ENCODE data around the gene ARTN. TPM values are rescaled to one million over a fixed set of nuclear protein-coding genes. Genes with fewer than 3 reads are reported as not detected.

The ARTN gene, protein sequence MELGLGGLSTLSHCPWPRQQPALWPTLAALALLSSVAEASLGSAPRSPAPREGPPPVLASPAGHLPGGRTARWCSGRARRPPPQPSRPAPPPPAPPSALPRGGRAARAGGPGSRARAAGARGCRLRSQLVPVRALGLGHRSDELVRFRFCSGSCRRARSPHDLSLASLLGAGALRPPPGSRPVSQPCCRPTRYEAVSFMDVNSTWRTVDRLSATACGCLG
- not detected for total RNA-seq

DNA sequence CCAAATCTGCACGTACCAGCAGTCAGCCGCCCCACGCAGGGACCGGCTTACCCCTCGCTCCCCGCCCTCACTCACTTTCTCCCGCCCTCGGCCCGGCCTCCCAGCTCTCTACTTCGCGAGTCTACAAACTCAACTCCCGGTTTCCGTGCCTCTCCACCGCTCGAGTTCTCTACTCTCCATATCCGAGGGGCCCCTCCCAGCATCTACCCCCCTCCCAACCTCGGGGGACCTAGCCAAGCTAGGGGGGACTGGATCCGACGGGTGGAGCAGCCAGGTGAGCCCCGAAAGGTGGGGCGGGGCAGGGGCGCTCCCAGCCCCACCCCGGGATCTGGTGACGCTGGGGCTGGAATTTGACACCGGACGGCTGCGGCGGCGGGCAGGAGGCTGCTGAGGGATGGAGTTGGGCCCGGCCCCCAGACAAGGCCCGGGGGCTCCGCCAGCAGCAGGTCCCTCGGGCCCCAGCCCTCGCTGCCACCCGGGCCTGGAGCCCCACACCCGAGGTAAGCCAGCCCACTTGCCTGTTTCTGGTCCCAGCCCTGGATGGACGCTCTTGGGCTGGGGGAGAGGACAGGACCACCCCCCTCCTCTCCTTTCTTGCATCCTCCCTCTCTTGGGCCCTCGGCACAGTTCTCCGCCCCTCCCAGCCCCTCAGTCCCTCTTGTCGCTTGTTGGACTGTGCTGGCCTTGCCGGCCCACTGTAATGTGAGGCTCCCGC is at the start of gene ARTN:
ARTN (plus strand) TSS at position 416 of the 715 bp plus-strand sequence. CDS start 1,856 bp downstream, outside the sequence.
- Histone ChIP-seq H3K4me3 (ENCODE audit: low read length) (no peak within 1 kb of the TSS), H3K9me3 (ENCODE audit: low read depth, low read length) (no peaks in the 10 kb centered on the region), H3K4me1 (ENCODE audit: insufficient read depth, low read length) (peaks cover 30% of the 10 kb centered on the region), H3K27me3 (ENCODE audit: insufficient read depth, low read length) (peaks cover 16% of the 10 kb centered on the region)

GRCh38 chr1:43885279-43885801 is 48.3 kb upstream of the ARTN start:
- Histone ChIP-seq H3K4me3 (ENCODE audit: low read length) (no peak overlapping the region), H3K9me3 (ENCODE audit: low read depth, low read length) (no peaks in the 10 kb centered on the region), H3K4me1 (ENCODE audit: insufficient read depth, low read length) (no peaks in the 10 kb centered on the region), H3K27me3 (ENCODE audit: insufficient read depth, low read length) (no peaks in the 10 kb centered on the region)

DNA sequence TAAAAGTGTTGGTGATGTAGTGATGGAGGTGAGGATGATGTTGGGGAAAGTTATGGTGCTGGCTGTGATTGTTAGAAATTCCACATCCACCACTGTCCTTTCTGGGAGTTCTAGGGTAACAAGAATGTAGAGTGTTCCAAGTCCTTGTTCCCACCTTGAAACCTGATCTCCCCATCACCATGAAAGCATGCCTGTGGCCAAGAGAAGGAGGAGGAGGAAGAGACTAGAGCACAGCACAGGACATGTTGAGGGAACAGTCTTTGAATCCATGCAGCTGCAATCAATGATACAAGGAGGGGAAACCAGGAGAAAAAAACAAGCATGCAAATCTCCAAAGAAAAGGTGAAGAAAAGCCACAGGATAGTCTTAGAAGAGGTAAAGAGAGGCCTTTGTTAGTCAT is 45.9 kb upstream of the ARTN start:
- no peaks in the 10 kb centered on the region for H3K4me1 ChIP-seq (ENCODE audit: insufficient read depth, low read length)
- H3K9me3 ChIP-seq (ENCODE audit: low read depth, low read length) = no peaks in the 10 kb centered on the region
- H3K4me3 ChIP-seq (ENCODE audit: low read length) = no peak overlapping the region
- no peaks in the 10 kb centered on the region for H3K27me3 ChIP-seq (ENCODE audit: insufficient read depth, low read length)

GRCh38 chr1:43890815-43891214 is 42.8 kb upstream of the ARTN start:
- Histone ChIP-seq H3K9me3 (ENCODE audit: low read depth, low read length) (no peaks in the 10 kb centered on the region), H3K4me3 (ENCODE audit: low read length) (no peak overlapping the region), H3K4me1 (ENCODE audit: insufficient read depth, low read length) (no peaks in the 10 kb centered on the region), H3K27me3 (ENCODE audit: insufficient read depth, low read length) (no peaks in the 10 kb centered on the region)

GRCh38 chr1:43893006-43893405 is 40.6 kb upstream of the ARTN start:
- no peak overlapping the region for H3K4me3 ChIP-seq (ENCODE audit: low read length)
- no peaks in the 10 kb centered on the region for H3K27me3 ChIP-seq (ENCODE audit: insufficient read depth, low read length)
- H3K4me1 ChIP-seq (ENCODE audit: insufficient read depth, low read length) = no peaks in the 10 kb centered on the region
- no peaks in the 10 kb centered on the region for H3K9me3 ChIP-seq (ENCODE audit: low read depth, low read length)

DNA sequence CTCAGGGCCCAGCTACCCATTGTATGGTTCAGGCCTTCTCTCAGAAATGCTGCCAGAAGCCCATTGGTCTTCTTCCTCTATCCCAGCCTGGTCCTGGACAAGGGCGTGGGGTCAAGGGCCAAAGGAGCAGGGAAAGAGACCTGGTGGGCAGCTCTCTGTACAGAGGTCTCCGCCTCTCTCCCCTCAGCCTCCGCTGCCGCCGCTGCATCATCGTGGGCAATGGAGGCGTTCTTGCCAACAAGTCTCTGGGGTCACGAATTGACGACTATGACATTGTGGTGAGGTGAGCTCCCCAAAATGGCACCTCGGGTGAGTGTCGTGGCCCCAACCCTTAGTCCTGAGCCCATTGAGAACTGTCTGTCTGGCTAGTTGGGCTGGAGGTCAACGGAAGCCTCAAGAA is 34.6 kb upstream of the ARTN start:
- Histone ChIP-seq H3K27me3 (ENCODE audit: insufficient read depth, low read length) (no peaks in the 10 kb centered on the region), H3K9me3 (ENCODE audit: low read depth, low read length) (no peaks in the 10 kb centered on the region), H3K4me3 (ENCODE audit: low read length) (no peak overlapping the region), H3K4me1 (ENCODE audit: insufficient read depth, low read length) (no peaks in the 10 kb centered on the region)

DNA sequence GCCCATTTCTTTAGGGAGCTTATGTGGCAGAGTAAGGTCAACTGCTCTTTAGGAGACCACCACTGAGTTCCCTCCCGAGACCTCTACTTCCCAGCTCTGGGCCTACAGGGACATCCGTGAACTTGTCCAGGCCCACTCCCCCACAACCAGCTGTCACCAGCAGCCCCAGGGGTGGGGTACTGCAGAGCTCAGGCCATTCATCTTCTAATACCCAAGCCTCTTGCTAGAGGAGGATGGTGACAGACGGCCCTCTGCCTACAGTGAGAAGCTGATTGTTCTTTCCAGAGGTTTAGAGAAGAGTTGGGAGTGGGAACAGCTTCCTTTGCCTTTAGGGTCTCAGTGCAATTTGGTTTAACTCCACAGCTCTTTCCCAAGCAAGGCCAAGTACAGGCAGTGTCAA is 33.2 kb upstream of the ARTN start:
- no peak overlapping the region for H3K4me3 ChIP-seq (ENCODE audit: low read length)
- no peaks in the 10 kb centered on the region for H3K4me1 ChIP-seq (ENCODE audit: insufficient read depth, low read length)
- no peaks in the 10 kb centered on the region for H3K27me3 ChIP-seq (ENCODE audit: insufficient read depth, low read length)
- no peaks in the 10 kb centered on the region for H3K9me3 ChIP-seq (ENCODE audit: low read depth, low read length)

DNA sequence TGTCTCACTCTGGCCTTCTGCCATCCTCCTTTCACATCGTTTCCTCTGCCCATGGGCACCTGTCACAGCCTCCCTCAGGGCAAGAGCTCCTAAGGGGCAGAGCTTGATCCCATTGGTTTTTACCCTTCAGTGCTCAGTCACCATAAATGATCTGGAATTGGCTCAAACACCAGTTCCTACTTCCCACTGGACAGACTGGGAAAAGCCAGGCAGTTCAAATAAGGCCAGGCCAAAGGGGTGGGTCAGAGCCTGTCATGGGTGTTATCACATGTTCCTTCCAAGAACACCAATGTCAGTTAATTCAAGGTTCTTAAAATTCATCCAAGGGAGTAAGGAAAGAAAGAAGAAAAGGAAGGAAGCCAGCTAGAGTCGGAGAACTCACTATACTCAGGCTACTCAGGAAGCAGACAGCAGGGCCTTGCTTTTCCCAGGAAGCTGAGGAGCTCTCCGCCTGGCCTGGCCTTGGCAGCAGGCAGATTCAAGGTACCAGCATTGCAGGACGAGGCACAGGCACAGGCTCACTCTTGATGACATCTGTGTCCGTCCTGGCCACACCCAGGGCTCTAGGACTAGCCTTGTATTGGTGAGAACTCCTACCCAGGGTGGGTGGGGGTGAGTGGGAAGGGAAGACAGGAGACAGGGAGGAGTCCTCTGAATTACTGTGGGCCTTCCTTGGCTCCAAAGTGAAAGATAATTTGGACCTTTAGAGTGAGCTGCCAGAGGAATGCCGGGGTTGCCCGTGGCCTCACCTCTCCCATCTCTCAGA is 32.2 kb upstream of the ARTN start:
- no peaks in the 10 kb centered on the region for H3K4me1 ChIP-seq (ENCODE audit: insufficient read depth, low read length)
- H3K4me3 ChIP-seq (ENCODE audit: low read length) = no peak overlapping the region
- no peaks in the 10 kb centered on the region for H3K9me3 ChIP-seq (ENCODE audit: low read depth, low read length)
- H3K27me3 ChIP-seq (ENCODE audit: insufficient read depth, low read length) = no peaks in the 10 kb centered on the region

DNA sequence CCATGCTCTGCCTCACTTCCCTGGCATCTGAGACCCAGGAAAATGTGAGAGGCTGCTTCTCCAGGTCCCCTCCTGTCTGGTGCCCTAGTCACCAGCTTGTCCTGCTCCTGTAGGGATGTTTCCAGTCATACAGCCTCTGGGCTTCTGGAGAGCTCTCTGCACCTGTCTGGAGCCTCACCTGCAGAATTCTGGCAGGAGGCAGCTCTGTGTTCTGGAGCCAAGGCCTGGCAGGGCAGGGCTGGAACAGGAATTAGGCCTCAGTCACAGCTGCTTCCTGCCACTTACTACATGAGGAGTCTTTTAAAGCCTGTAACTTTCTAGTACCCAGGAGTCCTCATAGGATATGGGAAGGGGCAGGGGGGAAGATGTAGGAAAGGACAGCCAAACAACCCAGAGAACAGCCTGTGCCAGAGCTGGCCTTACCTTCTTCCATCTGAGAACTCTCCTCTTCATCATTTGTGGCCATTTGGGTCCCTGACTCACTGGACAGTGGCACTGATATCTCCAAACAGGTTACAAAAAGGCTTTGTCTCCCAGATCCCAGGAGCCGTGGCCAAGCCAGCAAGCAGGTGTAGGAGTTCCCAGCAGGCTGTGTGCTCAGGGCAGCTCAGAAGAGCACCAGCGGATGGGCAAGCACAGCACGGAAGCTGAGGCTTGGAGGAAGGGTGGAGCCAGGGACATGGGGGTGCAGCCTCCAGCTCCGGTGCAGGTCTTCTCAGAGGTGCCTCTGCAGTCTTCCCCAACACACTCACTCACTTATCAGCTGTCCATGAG is 31.4 kb upstream of the ARTN start:
- no peak overlapping the region for H3K4me3 ChIP-seq (ENCODE audit: low read length)
- no peaks in the 10 kb centered on the region for H3K9me3 ChIP-seq (ENCODE audit: low read depth, low read length)
- H3K4me1 ChIP-seq (ENCODE audit: insufficient read depth, low read length) = no peaks in the 10 kb centered on the region
- no peaks in the 10 kb centered on the region for H3K27me3 ChIP-seq (ENCODE audit: insufficient read depth, low read length)

- Histone ChIP-seq H3K9me3 (ENCODE audit: low read depth, low read length) (no peaks in the 10 kb centered on the region), H3K4me1 (ENCODE audit: insufficient read depth, low read length) (no peaks in the 10 kb centered on the region), H3K4me3 (ENCODE audit: low read length) (no peak overlapping the region), H3K27me3 (ENCODE audit: insufficient read depth, low read length) (no peaks in the 10 kb centered on the region)
These were observed 28.7 kb upstream of the ARTN start for GRCh38 chr1:43904660-43905551.

DNA sequence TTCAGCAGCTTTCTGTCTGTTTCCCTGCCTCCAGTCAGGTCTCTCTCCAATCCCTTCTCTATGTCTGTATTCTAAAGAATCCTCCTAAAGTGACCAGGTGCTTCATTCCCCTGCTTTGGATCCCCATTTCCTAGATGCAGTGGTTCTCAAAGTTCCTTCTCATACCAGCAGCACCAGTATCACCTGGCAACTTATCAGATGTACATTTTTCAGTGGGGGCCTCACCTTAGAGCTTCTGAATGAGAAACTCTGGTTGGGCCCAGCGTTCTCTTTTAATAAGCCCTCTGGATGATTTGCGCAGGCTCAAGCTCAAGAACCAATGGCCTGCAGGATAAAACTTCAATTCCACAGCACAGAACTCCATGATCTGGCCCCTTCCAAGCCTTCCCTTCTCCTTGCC is 25.4 kb upstream of the ARTN start:
- Histone ChIP-seq H3K9me3 (ENCODE audit: low read depth, low read length) (no peaks in the 10 kb centered on the region), H3K27me3 (ENCODE audit: insufficient read depth, low read length) (no peaks in the 10 kb centered on the region), H3K4me3 (ENCODE audit: low read length) (no peak overlapping the region), H3K4me1 (ENCODE audit: insufficient read depth, low read length) (no peaks in the 10 kb centered on the region)

GRCh38 chr1:43908858-43909257 is 24.7 kb upstream of the ARTN start:
- H3K27me3 ChIP-seq (ENCODE audit: insufficient read depth, low read length) = no peaks in the 10 kb centered on the region
- H3K9me3 ChIP-seq (ENCODE audit: low read depth, low read length) = no peaks in the 10 kb centered on the region
- H3K4me3 ChIP-seq (ENCODE audit: low read length) = no peak overlapping the region
- H3K4me1 ChIP-seq (ENCODE audit: insufficient read depth, low read length) = no peaks in the 10 kb centered on the region

GRCh38 chr1:43910343-43910742 is 23.3 kb upstream of the ARTN start:
- Histone ChIP-seq H3K27me3 (ENCODE audit: insufficient read depth, low read length) (no peaks in the 10 kb centered on the region), H3K9me3 (ENCODE audit: low read depth, low read length) (no peaks in the 10 kb centered on the region), H3K4me1 (ENCODE audit: insufficient read depth, low read length) (no peaks in the 10 kb centered on the region), H3K4me3 (ENCODE audit: low read length) (no peak overlapping the region)

DNA sequence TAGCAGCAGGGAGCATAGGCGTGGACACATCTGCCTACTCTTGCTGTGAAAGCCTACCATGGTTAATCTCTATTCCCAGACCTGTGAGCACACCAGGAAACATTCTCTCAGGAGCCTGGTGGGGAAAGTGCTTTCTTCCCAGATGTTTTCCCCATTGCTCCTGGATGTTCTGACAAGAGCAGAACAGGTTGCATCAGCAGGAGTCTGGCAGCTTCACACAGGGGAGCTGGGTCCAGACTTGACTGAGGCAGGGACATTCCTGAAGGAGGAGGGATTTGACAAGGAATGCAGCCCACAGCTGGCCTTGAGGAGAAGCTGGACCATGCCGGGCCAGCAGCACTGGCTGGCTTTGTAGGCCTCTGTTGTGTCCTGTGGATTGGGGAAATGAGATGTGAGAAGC is 21.0 kb upstream of the ARTN start:
- Histone ChIP-seq H3K4me3 (ENCODE audit: low read length) (no peak overlapping the region), H3K4me1 (ENCODE audit: insufficient read depth, low read length) (no peaks in the 10 kb centered on the region), H3K9me3 (ENCODE audit: low read depth, low read length) (no peaks in the 10 kb centered on the region), H3K27me3 (ENCODE audit: insufficient read depth, low read length) (no peaks in the 10 kb centered on the region)

Data from mononuclear cell (primary cell).